Fibroblast of skin of scalp (primary cell): ENCODE measurements around the gene AGBL4.
A peak's percentile ranks its signal among the peaks of the same experiment; 100 is the strongest.

ENCODE experiments used
- DNase-seq: peaks from one replicate; pipeline ENCODE4 v3.0.0-alpha.2; 2013

The AGBL4 gene

GRCh38 chr1:48676822-48677221 lies 1346.9 kb downstream of the AGBL4 start:
- DNase-seq, result no peak

GRCh38 chr1:48676376-48676775 lies 1347.4 kb downstream of the AGBL4 start:
- no peak for DNase-seq

- no peak for DNase-seq
Observed at GRCh38 chr1:48675251-48675650, 1348.5 kb downstream of the AGBL4 start.

- DNase-seq, result peak; percentile 74
Observed at GRCh38 chr1:48674641-48675040, 1349.1 kb downstream of the AGBL4 start.

- no peak for DNase-seq
Observed at GRCh38 chr1:48673332-48674105, 1350.2 kb downstream of the AGBL4 start.

GRCh38 chr1:48671578-48671977 lies 1352.2 kb downstream of the AGBL4 start:
- no peak for DNase-seq

GRCh38 chr1:48670234-48671020 lies 1353.3 kb downstream of the AGBL4 start:
- no peak for DNase-seq

GRCh38 chr1:48668339-48668738 lies 1355.4 kb downstream of the AGBL4 start:
- DNase-seq, result no peak

- DNase-seq, result no peak
Observed at GRCh38 chr1:48667782-48668181, 1356.0 kb downstream of the AGBL4 start.

- DNase-seq, result no peak
Observed at GRCh38 chr1:48665708-48666407, 1357.9 kb downstream of the AGBL4 start.

- DNase-seq, result no peak
Observed at GRCh38 chr1:48661726-48662463, 1361.9 kb downstream of the AGBL4 start.

GRCh38 chr1:48659801-48660200 lies 1364.0 kb downstream of the AGBL4 start:
- no peak for DNase-seq

GRCh38 chr1:48657413-48657812 lies 1366.3 kb downstream of the AGBL4 start:
- no peak for DNase-seq

GRCh38 chr1:48654606-48655210 lies 1369.0 kb downstream of the AGBL4 start:
- peak; percentile 1 for DNase-seq

GRCh38 chr1:48652334-48652733 lies 1371.4 kb downstream of the AGBL4 start:
- DNase-seq, result no peak

GRCh38 chr1:48649880-48650279 lies 1373.9 kb downstream of the AGBL4 start:
- DNase-seq, result no peak

GRCh38 chr1:48645883-48646282 lies 1377.9 kb downstream of the AGBL4 start:
- DNase-seq, result no peak

- DNase-seq, result no peak
Observed at GRCh38 chr1:48644905-48645605, 1378.7 kb downstream of the AGBL4 start.

- no peak for DNase-seq
Observed at GRCh38 chr1:48644190-48644900, 1379.4 kb downstream of the AGBL4 start.

GRCh38 chr1:48643193-48643592 lies 1380.6 kb downstream of the AGBL4 start:
- DNase-seq, result no peak
